Activated T-helper 1 cell treated with anti-CD3 and anti-CD28 coated beads, Interleukin-12 subunit alpha, Interleukin-12 subunit beta, Interleukin-2, Interleukin-4 antibody, amounts not matched to agents 30 ng/mL and 10 ng/mL and 1 ng/mL, durations not matched to agents 14 hours and 24 hours and 36 hours (primary cell): Measurements from ENCODE around the gene CCL15. TPM values are rescaled to one million over a fixed set of nuclear protein-coding genes. Genes with fewer than 3 reads are reported as not detected.
"Not testable (repeated sequence)": the region's sequence is repeated elsewhere in the genome, so short reads cannot be mapped to it uniquely, and the experiment has no call there.

Experiments
- DNase-seq: peaks from one replicate; pipeline ENCODE4 v3.0.0; 2021; ENCODE audit warnings: low spot score
- H3K27ac Mint-ChIP-seq: one replicate; pipeline ENCODE4 v1.8.0; 2021; ENCODE audit warnings: mild to moderate bottlenecking, mixed read lengths
- H3K27me3 Mint-ChIP-seq: one replicate; pipeline ENCODE4 v1.8.0; 2022; ENCODE audit warnings: mild to moderate bottlenecking, moderate library complexity, mixed read lengths; ENCODE audit not compliant: insufficient read depth
- H3K36me3 Mint-ChIP-seq: one replicate; pipeline ENCODE4 v1.8.0; 2021; ENCODE audit warnings: low read depth, mixed read lengths
- H3K4me1 Mint-ChIP-seq: one replicate; pipeline ENCODE4 v1.8.0; 2021; ENCODE audit warnings: low read depth, mixed read lengths
- H3K4me3 Mint-ChIP-seq: one replicate; pipeline ENCODE4 v1.8.0; 2021; ENCODE audit warnings: mild to moderate bottlenecking, moderate library complexity, mixed read lengths
- H3K9me3 Mint-ChIP-seq: one replicate; pipeline ENCODE4 v1.8.0; 2021; ENCODE audit warnings: mixed read lengths
- intact Hi-C: fragments of 100-400 bp; cut with micrococcal nuclease; formaldehyde crosslinking; loops from one replicate; pipeline ENCODE4 v1.15.1; 2024
- total RNA-seq: library from RNA; stranded (reverse); gene quantifications from 2 replicates; pipeline ENCODE4 v1.2.3, GENCODE V29; 2022

CCL15 gene
- total RNA-seq, result not detected in 2 replicates

DNA sequence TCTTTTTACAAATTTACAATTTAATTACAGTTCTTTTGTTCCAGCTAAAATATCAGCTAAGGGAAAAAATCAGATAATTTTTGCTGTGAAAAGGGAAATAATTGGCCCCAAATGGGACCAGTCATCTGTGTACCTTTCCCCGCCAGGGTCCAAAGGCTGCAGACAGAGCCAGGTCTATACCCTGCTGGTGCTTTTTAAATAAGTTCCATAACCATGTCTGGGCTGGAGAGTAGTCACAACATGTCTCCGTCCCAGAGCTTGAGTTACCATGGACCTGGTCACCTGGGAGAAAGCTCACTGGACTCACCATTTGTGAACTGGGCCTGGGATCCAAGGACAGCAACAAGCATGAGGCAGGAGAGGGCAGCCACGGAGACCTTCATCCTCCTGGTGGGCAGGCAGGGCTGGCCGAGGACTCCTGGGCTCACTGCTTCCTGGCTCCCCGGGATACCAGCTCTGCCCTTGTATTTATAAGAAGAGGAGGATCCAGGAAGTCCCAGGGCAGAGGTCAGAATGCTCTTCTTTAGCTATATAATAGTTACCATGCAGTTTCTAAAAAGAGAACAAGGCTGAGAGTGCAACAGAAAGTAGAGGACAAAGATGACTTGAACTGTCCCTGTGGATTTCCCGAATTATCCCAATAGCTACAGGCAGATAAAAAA is at the start of gene CCL15:
Gene CCL15, minus strand, starts transcription at position 444 of the 662 bp plus-strand sequence. Its CDS starts 61 bp downstream, at position 383.
- Mint-ChIP-seq H3K36me3 (no peaks in the 10 kb centered on the region), H3K27me3 (peaks cover 13% of the 10 kb centered on the region), H3K9me3 (no peaks in the 10 kb centered on the region), H3K4me1 (peaks cover 10% of the 10 kb centered on the region), H3K4me3 (no peak within 1 kb of the TSS), H3K27ac (no peak within 1 kb of the TSS)
- intact Hi-C loops, result no loop called here
- no peak for DNase-seq

DNA sequence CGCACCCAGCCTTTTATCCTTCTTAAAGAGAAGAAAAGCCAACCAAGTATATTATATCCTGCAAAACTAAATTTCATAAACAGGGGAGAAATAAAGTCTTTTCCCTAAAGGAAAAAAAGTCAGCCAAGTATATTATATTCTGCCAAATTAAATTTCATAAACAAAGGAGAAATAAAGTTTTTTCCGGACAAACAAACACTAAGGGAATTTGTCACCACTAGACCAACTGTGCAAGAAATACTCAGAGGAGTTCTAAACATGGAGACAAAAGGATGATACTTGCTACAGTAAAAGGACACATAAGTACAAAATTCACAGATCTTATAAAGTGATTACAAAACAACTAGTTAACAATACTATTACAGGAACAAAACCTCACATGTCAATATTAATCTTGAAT is 48.3 kb upstream of the CCL15 start:
- intact Hi-C loops, result no loop called here
- no peaks in the 10 kb centered on the region for H3K4me1 Mint-ChIP-seq
- H3K27ac Mint-ChIP-seq, result no peak overlapping the region
- H3K27me3 Mint-ChIP-seq, result peaks cover 28% of the 10 kb centered on the region
- no peak overlapping the region for H3K4me3 Mint-ChIP-seq
- DNase-seq, result no peak
- no peaks in the 10 kb centered on the region for H3K36me3 Mint-ChIP-seq
- H3K9me3 Mint-ChIP-seq, result peaks cover 19% of the 10 kb centered on the region

- H3K9me3 Mint-ChIP-seq, result peaks cover 19% of the 10 kb centered on the region
- peaks cover 30% of the 10 kb centered on the region for H3K27me3 Mint-ChIP-seq
- H3K27ac Mint-ChIP-seq, result no peak overlapping the region
- H3K36me3 Mint-ChIP-seq, result no peaks in the 10 kb centered on the region
- H3K4me1 Mint-ChIP-seq, result no peaks in the 10 kb centered on the region
- no peak overlapping the region for H3K4me3 Mint-ChIP-seq
- intact Hi-C loops, result no loop called here
- DNase-seq, result no peak
Measured at GRCh38 chr17:36048066-36048465, 46.7 kb upstream of the CCL15 start.

GRCh38 chr17:36036235-36036634 is 34.9 kb upstream of the CCL15 start:
- Mint-ChIP-seq H3K27me3 (peaks cover 31% of the 10 kb centered on the region), H3K9me3 (no peaks in the 10 kb centered on the region), H3K4me3 (no peak overlapping the region), H3K36me3 (no peaks in the 10 kb centered on the region), H3K27ac (no peak overlapping the region), H3K4me1 (no peaks in the 10 kb centered on the region)
- DNase-seq, result no peak
- intact Hi-C loops, result no loop called here

GRCh38 chr17:36034127-36034526 is 32.8 kb upstream of the CCL15 start:
- no peak overlapping the region for H3K4me3 Mint-ChIP-seq
- no peaks in the 10 kb centered on the region for H3K9me3 Mint-ChIP-seq
- no peaks in the 10 kb centered on the region for H3K4me1 Mint-ChIP-seq
- H3K36me3 Mint-ChIP-seq, result no peaks in the 10 kb centered on the region
- DNase-seq, result no peak
- intact Hi-C loops, result no loop called here
- H3K27me3 Mint-ChIP-seq, result peaks cover 35% of the 10 kb centered on the region
- H3K27ac Mint-ChIP-seq, result no peak overlapping the region

DNA sequence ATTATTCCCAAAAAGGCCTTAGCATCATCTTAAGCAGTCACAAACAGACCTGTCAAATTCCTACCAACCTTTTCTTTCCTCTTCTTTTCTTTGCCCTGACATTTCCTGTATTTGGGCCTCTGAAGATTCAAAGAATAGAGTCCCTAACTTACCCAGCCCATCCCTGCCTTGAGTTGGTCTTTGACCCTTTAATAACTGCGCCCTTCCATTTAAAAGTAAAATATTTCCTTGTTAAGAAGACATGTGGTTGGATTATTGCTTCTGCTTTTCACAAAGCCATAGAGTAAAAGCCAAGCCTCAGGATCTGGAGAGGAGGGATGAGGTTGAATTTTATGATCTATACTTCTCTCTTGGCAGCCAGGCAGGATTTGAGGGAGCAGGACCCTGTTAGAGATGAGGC is 29.6 kb upstream of the CCL15 start:
- H3K27ac Mint-ChIP-seq, result no peak overlapping the region
- H3K27me3 Mint-ChIP-seq, result peaks cover 32% of the 10 kb centered on the region

GRCh38 chr17:36027761-36028160 is 26.4 kb upstream of the CCL15 start:
- Mint-ChIP-seq H3K4me3 (no peak overlapping the region), H3K27me3 (peaks cover 20% of the 10 kb centered on the region), H3K9me3 (no peaks in the 10 kb centered on the region), H3K27ac (no peak overlapping the region), H3K4me1 (no peaks in the 10 kb centered on the region), H3K36me3 (no peaks in the 10 kb centered on the region)
- DNase-seq, result no peak
- intact Hi-C loops, result loop anchor here (10.0 kb wide), 1 partner anchor 57 kb away; no protein-coding TSS in a partner anchor

More for the DNA sequence above, 29.6 kb upstream of the CCL15 start:
- Mint-ChIP-seq H3K4me3 (no peak overlapping the region), H3K4me1 (no peaks in the 10 kb centered on the region), H3K9me3 (no peaks in the 10 kb centered on the region), H3K36me3 (no peaks in the 10 kb centered on the region)
- DNase-seq, result no peak
- intact Hi-C loops, result no loop called here

GRCh38 chr17:36024106-36024869 is 22.9 kb upstream of the CCL15 start:
- intact Hi-C loops, result loop anchor here (10.0 kb wide), 1 partner anchor 61 kb away; no protein-coding TSS in a partner anchor
- Mint-ChIP-seq H3K27me3 (peaks cover 29% of the 10 kb centered on the region), H3K4me3 (no peak overlapping the region), H3K4me1 (no peaks in the 10 kb centered on the region), H3K27ac (no peak overlapping the region), H3K36me3 (no peaks in the 10 kb centered on the region), H3K9me3 (no peaks in the 10 kb centered on the region)
- DNase-seq, result no peak

DNA sequence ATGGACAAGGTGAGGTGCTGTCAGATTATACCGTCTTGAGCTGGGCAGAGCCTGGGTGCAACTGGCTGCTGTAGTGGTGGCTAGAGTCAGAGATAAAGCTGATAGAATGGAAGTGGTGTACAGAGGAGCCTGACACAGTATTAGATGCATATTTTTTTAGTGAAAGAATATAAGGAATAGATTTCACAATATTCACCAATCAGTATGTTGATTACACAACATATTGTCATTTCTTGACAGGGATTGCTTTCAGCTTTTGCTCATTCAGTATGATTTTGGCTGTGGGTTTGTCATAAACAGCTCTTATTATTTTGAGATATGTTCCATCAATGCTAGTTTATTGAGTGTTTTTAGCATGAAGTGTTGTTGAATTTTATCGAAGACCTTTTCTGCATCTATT is 18.1 kb upstream of the CCL15 start:
- intact Hi-C loops, result no loop called here
- Mint-ChIP-seq H3K36me3 (no peaks in the 10 kb centered on the region), H3K4me1 (no peaks in the 10 kb centered on the region), H3K9me3 (no peaks in the 10 kb centered on the region), H3K27ac (no peak overlapping the region), H3K27me3 (peaks cover 31% of the 10 kb centered on the region), H3K4me3 (no peak overlapping the region)
- DNase-seq, result no peak

- no peaks in the 10 kb centered on the region for H3K9me3 Mint-ChIP-seq
- intact Hi-C loops, result no loop called here
- no peak within 1 kb of the TSS for H3K4me3 Mint-ChIP-seq
- no peaks in the 10 kb centered on the region for H3K4me1 Mint-ChIP-seq
- peaks cover 27% of the 10 kb centered on the region for H3K27me3 Mint-ChIP-seq
- no peak for DNase-seq
- H3K27ac Mint-ChIP-seq, result no peak within 1 kb of the TSS
- no peaks in the 10 kb centered on the region for H3K36me3 Mint-ChIP-seq
Measured at GRCh38 chr17:36017799-36018198, 16.4 kb upstream of the CCL15 start, which contains the start of gene CCL23. Gene CCL23 (minus strand): TSS chr17:36017972. CDS start chr17:36017897, 75 bp downstream.

DNA sequence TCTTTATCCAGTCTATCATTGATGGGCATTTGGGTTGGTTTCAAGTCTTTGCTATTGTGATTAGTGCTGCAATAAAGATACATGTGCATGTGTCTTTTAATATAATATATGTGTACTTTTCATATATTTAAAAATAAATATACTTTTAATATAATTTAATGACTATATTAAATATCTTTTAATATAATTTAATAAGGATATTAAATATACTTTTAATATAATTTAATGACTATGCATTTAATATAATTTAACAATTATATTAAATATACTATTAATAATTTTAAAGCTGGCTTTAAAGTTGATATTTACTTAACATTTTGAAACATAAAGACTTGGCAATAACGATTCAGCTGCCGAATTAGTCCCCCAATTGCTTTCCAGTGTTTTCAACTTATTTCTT is 15.2 kb upstream of the CCL15 start:
- intact Hi-C loops, result no loop called here
- H3K4me1 Mint-ChIP-seq, result no peaks in the 10 kb centered on the region
- DNase-seq, result no peak
- peak overlapping the region; percentile 30 for H3K27ac Mint-ChIP-seq
- no peak overlapping the region for H3K4me3 Mint-ChIP-seq
- peaks cover 25% of the 10 kb centered on the region for H3K27me3 Mint-ChIP-seq
- no peaks in the 10 kb centered on the region for H3K9me3 Mint-ChIP-seq
- no peaks in the 10 kb centered on the region for H3K36me3 Mint-ChIP-seq

DNA sequence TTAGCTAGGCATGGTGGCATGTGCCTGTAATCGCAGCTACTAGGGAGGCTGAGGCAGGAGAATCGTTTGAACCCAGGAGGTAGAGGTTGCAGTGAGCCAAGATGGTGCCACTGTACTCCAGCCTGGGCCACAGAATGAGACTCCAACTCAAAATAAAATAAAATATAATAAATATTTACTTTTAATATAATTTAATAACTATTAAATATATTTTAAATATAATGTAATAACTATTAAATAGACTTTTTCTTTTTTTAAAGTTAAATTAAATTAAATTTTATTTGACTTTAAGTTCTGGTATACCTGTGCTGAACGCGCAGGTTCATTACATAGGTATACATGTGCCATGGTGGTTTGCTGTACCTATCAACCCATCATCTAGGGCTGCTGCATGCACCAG is 14.5 kb upstream of the CCL15 start:
- H3K4me1 Mint-ChIP-seq, H3K27ac Mint-ChIP-seq, DNase-seq, H3K36me3 Mint-ChIP-seq, H3K4me3 Mint-ChIP-seq, H3K9me3 Mint-ChIP-seq, intact Hi-C loops: not testable (repeated sequence)
- H3K27me3 Mint-ChIP-seq, result peaks cover 19% of the 10 kb centered on the region

- H3K9me3 Mint-ChIP-seq, result no peaks in the 10 kb centered on the region
- no peaks in the 10 kb centered on the region for H3K4me1 Mint-ChIP-seq
- no peak overlapping the region for H3K27ac Mint-ChIP-seq
- H3K36me3 Mint-ChIP-seq, result no peaks in the 10 kb centered on the region
- H3K27me3 Mint-ChIP-seq, result peaks cover 11% of the 10 kb centered on the region
- DNase-seq, result no peak
- intact Hi-C loops, result loop anchor here (5.0 kb wide), 1 partner anchor 47 kb away; the partner anchor contains the start of gene CCL18
- H3K4me3 Mint-ChIP-seq, result no peak overlapping the region
Measured at GRCh38 chr17:36014946-36015345, 13.6 kb upstream of the CCL15 start.
